Naive thymus-derived CD4-positive, alpha-beta T cell (primary cell): Measurements from ENCODE around the gene SOX6. TPM values are rescaled to one million over a fixed set of nuclear protein-coding genes. Genes with fewer than 3 reads are reported as not detected.
"Not testable (repeated sequence)": the region's sequence is repeated elsewhere in the genome, so short reads cannot be mapped to it uniquely, and the experiment has no call there.

Experiments used
- ATAC-seq: fragments of 150-1000 bp; cut with Tn5 transposase; 2 replicates; pipeline ENCODE4 v1.10.0; 2021; ENCODE audit warnings: mild to moderate bottlenecking, moderate library complexity
- CTCF ChIA-PET: fragments of 350-600 bp; sonication (Branson Sonifier 250); formaldehyde crosslinking; loops from one replicate; lab custom pipeline; 2021; ENCODE audit warnings: antibody characterized with exemption; lab: Charles Lee
- POLR2A ChIA-PET: fragments of 350-600 bp; sonication (Branson Sonifier 250); formaldehyde crosslinking; loops from one replicate; lab custom pipeline; 2021; ENCODE audit warnings: antibody characterized with exemption, inconsistent platforms; lab: Charles Lee
- DNase-seq, 9 donors: peaks; one replicate each; pipeline versions ENCODE4 v3.0.0 to v3.0.0-alpha.2; 2020 to 2022; ENCODE audit warnings: mixed read lengths in 1 of 9
- H3K27ac ChIP-seq: one replicate; pipeline ENCODE4 v1.7.0; 2013; ENCODE audit warnings: mild to moderate bottlenecking, low read depth, low read length, moderate library complexity
- H3K27me3 ChIP-seq, 2 donors: one replicate each; pipeline ENCODE4 v1.7.0; 2013; ENCODE audit warnings: low read length in 2 of 2, mild to moderate bottlenecking in 2 of 2, moderate library complexity in 2 of 2; ENCODE audit not compliant: control insufficient read depth in 2 of 2, insufficient read depth in 2 of 2
- H3K36me3 ChIP-seq, 3 experiments: 1 replicate in 2 of 3; 2 replicates in 1 of 3; pipeline ENCODE4 v1.7.0; 2013; ENCODE audit warnings: low read length in 3 of 3, mild to moderate bottlenecking in 3 of 3, moderate library complexity in 1 of 3; ENCODE audit not compliant: insufficient read depth in 3 of 3, control insufficient read depth in 2 of 3
- H3K4me1 ChIP-seq, 2 donors: one replicate each; pipeline ENCODE4 v1.7.0; 2013; ENCODE audit warnings: low read length in 2 of 2, mild to moderate bottlenecking in 2 of 2, moderate library complexity in 1 of 2; ENCODE audit not compliant: control insufficient read depth in 2 of 2, insufficient read depth in 2 of 2
- H3K4me3 ChIP-seq: 2 replicates; pipeline ENCODE4 v1.7.0; 2013; ENCODE audit warnings: mild to moderate bottlenecking, low read length
- H3K9me3 ChIP-seq, 3 experiments: 1 replicate in 2 of 3; 2 replicates in 1 of 3; pipeline ENCODE4 v1.7.0; 2013; ENCODE audit warnings: low read length in 3 of 3; ENCODE audit not compliant: control insufficient read depth in 2 of 3
- H3K27ac Mint-ChIP-seq, 9 donors: one replicate each; pipeline ENCODE4 v1.8.0; 2020 to 2022; ENCODE audit warnings: mixed read lengths in 9 of 9, mild to moderate bottlenecking in 8 of 9, moderate library complexity in 5 of 9, inconsistent platforms in 2 of 9
- H3K27me3 Mint-ChIP-seq, 5 donors: one replicate each; pipeline ENCODE4 v1.8.0; 2021 to 2022; ENCODE audit warnings: mixed read lengths in 5 of 5, mild to moderate bottlenecking in 1 of 5
- H3K36me3 Mint-ChIP-seq, 5 donors: one replicate each; pipeline ENCODE4 v1.8.0; 2020 to 2022; ENCODE audit warnings: mixed read lengths in 5 of 5, mild to moderate bottlenecking in 3 of 5, inconsistent platforms in 1 of 5
- H3K4me1 Mint-ChIP-seq, 7 donors: one replicate each; pipeline ENCODE4 v1.8.0; 2020 to 2022; ENCODE audit warnings: mixed read lengths in 7 of 7, mild to moderate bottlenecking in 3 of 7, inconsistent platforms in 1 of 7
- H3K4me3 Mint-ChIP-seq, 10 donors: one replicate each; pipeline ENCODE4 v1.8.0; 2020 to 2022; ENCODE audit warnings: mild to moderate bottlenecking in 10 of 10, mixed read lengths in 10 of 10, moderate library complexity in 6 of 10, inconsistent platforms in 2 of 10
- H3K9me3 Mint-ChIP-seq, 11 donors: one replicate each; pipeline ENCODE4 v1.8.0; 2020 to 2022; ENCODE audit warnings: mixed read lengths in 11 of 11, mild to moderate bottlenecking in 4 of 11, inconsistent platforms in 1 of 11, moderate library complexity in 1 of 11
- intact Hi-C, 2 donors: fragments of 100-400 bp; cut with micrococcal nuclease; formaldehyde crosslinking; loops; one replicate each; pipeline ENCODE4 v1.15.1; 2023
- polyA plus RNA-seq, 2 donors: library from polyadenylated mRNA; unstranded; fragments of 300-500 nt; fragmentation: Illumina TruSeq; gene quantifications; one replicate each; pipeline ENCODE4 v1.2.3, GENCODE V29; 2021
- total RNA-seq, 6 experiments: library from RNA in 5 of 6; stranded (reverse) in 5 of 6; gene quantifications; 1 replicate in 5 of 6; 2 replicates in 1 of 6; pipeline ENCODE4 v1.2.3 and lab custom pipeline; 2021 to 2026

Gene SOX6
- total and polyA plus RNA-seq, 7 experiments from 2014 or later, result 0.51 TPM; not detected in 6

DNA sequence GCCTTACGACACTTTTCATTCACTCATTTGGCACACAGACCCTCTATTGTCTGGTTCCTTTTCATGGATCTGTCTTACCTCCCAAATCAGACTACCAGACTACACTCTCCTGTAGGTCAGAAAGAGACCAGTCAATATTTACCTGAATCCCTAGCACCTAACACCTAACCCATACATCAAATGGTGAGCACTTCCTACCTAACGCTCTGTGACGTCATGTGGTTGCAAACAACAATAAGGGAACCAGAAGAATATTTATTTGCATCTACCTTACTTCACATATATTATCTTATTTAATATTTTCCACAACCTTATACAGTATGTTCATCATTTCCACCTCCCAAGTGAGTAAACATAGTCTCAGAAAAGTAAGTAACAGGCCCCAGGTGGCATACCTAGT lies 323.4 kb downstream of the SOX6 start:
- CTCF ChIA-PET, result no interaction called here
- intact Hi-C loops, result no loop called here
- Mint-ChIP-seq H3K4me1 (no peaks in the 10 kb centered on the region), H3K27me3 (no peaks in the 10 kb centered on the region), H3K9me3 (peaks cover 0 to 3% (median 0%) of the 10 kb centered on the region in 11 donors), H3K36me3 (no peaks in the 10 kb centered on the region), H3K27ac (peak overlapping the region in 1 of 9 donors; percentile 5), H3K4me3 (no peak overlapping the region)
- no peaks in the 10 kb centered on the region for H3K36me3 ChIP-seq
- POLR2A ChIA-PET, result no interaction called here
- H3K27ac ChIP-seq, result no peak overlapping the region
- no peaks in the 10 kb centered on the region for H3K27me3 ChIP-seq
- no peaks in the 10 kb centered on the region for H3K4me1 ChIP-seq
- ATAC-seq (no peak), DNase-seq (no peak)
- no peaks in the 10 kb centered on the region for H3K9me3 ChIP-seq
- no peak overlapping the region for H3K4me3 ChIP-seq

DNA sequence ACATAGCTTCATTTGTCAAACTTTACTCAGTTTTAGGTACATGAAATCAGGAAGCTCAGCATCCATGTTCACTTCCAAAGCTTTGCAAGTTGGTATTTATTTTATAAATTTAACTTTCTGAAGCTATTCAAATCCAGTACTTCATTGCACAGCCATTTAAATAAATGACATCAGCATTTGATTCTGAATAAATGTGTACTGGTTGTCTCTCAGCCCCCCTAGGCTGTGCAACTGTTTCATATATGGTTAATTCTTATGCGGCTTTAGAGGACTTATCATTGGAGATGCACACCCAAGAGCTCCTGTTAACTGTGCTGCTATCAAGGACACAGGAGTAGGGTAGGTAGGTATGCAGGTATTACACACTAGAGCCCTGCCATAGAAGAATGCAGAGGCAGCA lies 325.1 kb downstream of the SOX6 start:
- Histone ChIP-seq H3K36me3 (no peaks in the 10 kb centered on the region), H3K27ac (no peak overlapping the region), H3K4me1 (no peaks in the 10 kb centered on the region), H3K9me3 (no peaks in the 10 kb centered on the region), H3K27me3 (no peaks in the 10 kb centered on the region), H3K4me3 (no peak overlapping the region)
- Mint-ChIP-seq H3K36me3 (no peaks in the 10 kb centered on the region), H3K4me3 (no peak overlapping the region), H3K27me3 (no peaks in the 10 kb centered on the region), H3K27ac (no peak overlapping the region), H3K4me1 (no peaks in the 10 kb centered on the region), H3K9me3 (peaks cover 0 to 3% (median 0%) of the 10 kb centered on the region in 11 donors)
- intact Hi-C loops, result no loop called here
- ATAC-seq (no peak), DNase-seq (no peak)
- CTCF ChIA-PET, result no interaction called here
- POLR2A ChIA-PET, result no interaction called here

DNA sequence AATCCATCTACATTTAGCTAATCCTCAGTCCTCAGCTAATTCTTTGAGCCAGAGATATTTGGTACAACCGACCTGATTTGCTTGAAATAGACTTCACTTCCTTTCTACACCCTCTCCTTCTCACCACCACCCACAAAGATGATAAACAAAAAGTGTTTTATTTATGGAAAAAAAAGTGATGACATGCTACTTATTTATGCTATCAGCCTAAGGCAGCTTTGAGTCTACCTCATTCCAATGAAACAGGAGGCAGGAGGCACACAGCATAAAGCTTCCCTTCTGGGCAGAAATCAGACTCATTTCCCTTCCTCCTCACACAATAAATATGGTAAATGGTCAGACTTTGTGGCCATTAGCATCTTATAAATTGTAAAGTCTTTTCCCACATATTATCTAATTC lies 325.7 kb downstream of the SOX6 start:
- intact Hi-C loops, result no loop called here
- Mint-ChIP-seq H3K27me3 (no peaks in the 10 kb centered on the region), H3K36me3 (no peaks in the 10 kb centered on the region), H3K4me3 (no peak overlapping the region), H3K4me1 (no peaks in the 10 kb centered on the region), H3K9me3 (peaks cover 0 to 3% (median 0%) of the 10 kb centered on the region in 11 donors), H3K27ac (no peak overlapping the region)
- no peaks in the 10 kb centered on the region for H3K4me1 ChIP-seq
- no peak overlapping the region for H3K4me3 ChIP-seq
- POLR2A ChIA-PET, result no interaction called here
- DNase-seq (no peak), ATAC-seq (no peak)
- H3K27me3 ChIP-seq, result no peaks in the 10 kb centered on the region
- CTCF ChIA-PET, result no interaction called here
- no peaks in the 10 kb centered on the region for H3K36me3 ChIP-seq
- H3K9me3 ChIP-seq, result no peaks in the 10 kb centered on the region
- H3K27ac ChIP-seq, result no peak overlapping the region

DNA sequence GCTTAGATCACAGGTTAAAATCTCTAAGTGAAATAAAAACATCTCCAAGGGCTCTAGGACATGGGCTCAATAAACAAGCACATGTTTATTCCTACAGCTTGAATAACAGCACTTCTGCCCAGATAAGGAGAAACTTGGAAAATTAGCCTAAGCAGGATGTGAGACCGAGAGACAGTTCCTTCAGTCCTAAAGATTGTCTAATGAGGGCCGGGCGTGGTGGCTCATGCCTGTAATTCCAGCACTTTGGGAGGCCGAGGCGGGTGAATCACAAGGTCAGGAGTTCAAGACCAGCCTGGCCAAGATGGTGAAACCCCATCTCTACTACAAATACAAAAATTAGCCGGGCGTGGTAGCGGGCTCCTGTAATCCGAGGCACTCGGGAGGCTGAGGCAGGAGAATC lies 327.2 kb downstream of the SOX6 start:
- POLR2A ChIA-PET, H3K27ac ChIP-seq, H3K4me3 ChIP-seq, H3K4me1 ChIP-seq, DNase-seq, CTCF ChIA-PET, ATAC-seq, H3K4me3 Mint-ChIP-seq, H3K36me3 Mint-ChIP-seq, H3K9me3 ChIP-seq, H3K9me3 Mint-ChIP-seq, H3K27me3 Mint-ChIP-seq, H3K36me3 ChIP-seq, H3K27ac Mint-ChIP-seq, H3K27me3 ChIP-seq, intact Hi-C loops, H3K4me1 Mint-ChIP-seq: not testable (repeated sequence)

DNA sequence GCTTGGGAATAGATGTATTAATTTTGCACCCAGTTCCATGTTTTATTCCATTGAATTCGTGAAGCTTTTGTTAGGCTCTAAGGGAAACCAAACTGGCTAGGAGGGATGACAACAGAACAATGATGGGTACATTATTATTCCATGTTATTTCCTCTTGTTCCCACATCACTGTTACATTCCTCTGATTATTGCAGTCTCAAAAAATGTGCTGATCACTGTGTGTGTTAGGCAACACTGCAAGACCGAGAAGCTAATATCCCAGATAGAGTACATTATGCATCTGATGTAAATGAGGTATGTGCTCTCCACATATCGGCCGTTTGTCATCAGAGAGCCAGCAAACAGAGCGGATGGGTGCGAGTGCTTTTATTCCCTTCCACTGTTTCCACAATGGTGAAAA lies 327.9 kb downstream of the SOX6 start:
- Histone ChIP-seq H3K27me3 (no peaks in the 10 kb centered on the region), H3K36me3 (no peaks in the 10 kb centered on the region), H3K4me3 (no peak overlapping the region), H3K4me1 (no peaks in the 10 kb centered on the region), H3K9me3 (no peaks in the 10 kb centered on the region), H3K27ac (no peak overlapping the region)
- DNase-seq (no peak), ATAC-seq (no peak)
- ChIA-PET CTCF (no interaction called here), POLR2A (no interaction called here)
- H3K9me3 Mint-ChIP-seq, result peaks cover 0 to 3% (median 0%) of the 10 kb centered on the region in 11 donors
- no peak overlapping the region for H3K4me3 Mint-ChIP-seq
- intact Hi-C loops, result no loop called here
- no peak overlapping the region for H3K27ac Mint-ChIP-seq
- H3K36me3 Mint-ChIP-seq, result no peaks in the 10 kb centered on the region
- H3K27me3 Mint-ChIP-seq, result no peaks in the 10 kb centered on the region
- no peaks in the 10 kb centered on the region for H3K4me1 Mint-ChIP-seq

DNA sequence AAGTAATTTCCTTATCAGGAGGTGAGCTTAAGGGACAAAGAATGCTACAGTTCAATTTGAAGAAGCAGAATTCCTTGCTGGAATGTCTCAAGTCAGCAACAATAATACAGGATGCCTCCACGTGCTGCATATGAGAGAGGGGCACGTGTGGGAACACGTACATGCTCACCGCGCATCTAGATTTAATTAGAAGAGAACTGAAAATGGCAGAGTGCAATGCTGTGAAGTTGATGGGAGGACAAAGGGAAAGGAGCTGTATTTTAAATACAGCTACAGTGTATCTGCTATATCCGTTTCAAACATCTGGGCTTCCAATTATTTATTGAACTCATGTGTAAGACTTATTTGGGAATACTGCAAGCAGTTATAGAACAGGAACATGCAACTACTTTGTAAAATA lies 328.7 kb downstream of the SOX6 start:
- Histone ChIP-seq H3K9me3 (no peaks in the 10 kb centered on the region), H3K4me1 (no peaks in the 10 kb centered on the region), H3K36me3 (no peaks in the 10 kb centered on the region), H3K4me3 (no peak overlapping the region), H3K27me3 (no peaks in the 10 kb centered on the region), H3K27ac (no peak overlapping the region)
- H3K4me1 Mint-ChIP-seq, result no peaks in the 10 kb centered on the region
- peaks cover 0 to 2% (median 0%) of the 10 kb centered on the region in 11 donors for H3K9me3 Mint-ChIP-seq
- ATAC-seq (no peak), DNase-seq (no peak)
- H3K27me3 Mint-ChIP-seq, result no peaks in the 10 kb centered on the region
- H3K4me3 Mint-ChIP-seq, result no peak overlapping the region
- ChIA-PET CTCF (no interaction called here), POLR2A (no interaction called here)
- intact Hi-C loops, result no loop called here
- H3K27ac Mint-ChIP-seq, result no peak overlapping the region
- H3K36me3 Mint-ChIP-seq, result no peaks in the 10 kb centered on the region

DNA sequence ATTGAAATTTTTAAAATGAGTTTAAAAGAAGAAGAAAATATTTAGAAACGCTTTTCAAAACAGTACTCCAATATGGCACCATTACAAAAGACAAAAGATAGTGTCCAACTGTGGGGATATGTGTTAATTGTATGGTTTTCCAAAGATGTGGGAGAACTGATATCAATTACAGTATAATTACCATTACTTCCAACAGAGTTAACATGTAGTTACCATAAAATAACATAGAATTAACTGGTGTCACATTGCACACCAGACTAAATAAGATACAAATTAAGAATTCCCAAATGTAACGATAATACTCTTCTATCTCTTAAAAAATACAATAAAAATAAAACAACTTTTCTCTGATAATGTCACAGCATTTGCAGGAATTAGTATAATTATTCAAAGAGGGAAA lies 329.5 kb downstream of the SOX6 start:
- no peaks in the 10 kb centered on the region for H3K36me3 ChIP-seq
- H3K4me1 ChIP-seq, result no peaks in the 10 kb centered on the region
- Mint-ChIP-seq H3K4me1 (no peaks in the 10 kb centered on the region), H3K27me3 (no peaks in the 10 kb centered on the region), H3K4me3 (no peak overlapping the region), H3K27ac (no peak overlapping the region), H3K36me3 (no peaks in the 10 kb centered on the region), H3K9me3 (peaks cover 0 to 3% (median 0%) of the 10 kb centered on the region in 11 donors)
- intact Hi-C loops, result no loop called here
- ChIA-PET POLR2A (no interaction called here), CTCF (no interaction called here)
- no peak for ATAC-seq
- H3K27ac ChIP-seq, result no peak overlapping the region
- no peak for DNase-seq
- no peaks in the 10 kb centered on the region for H3K9me3 ChIP-seq
- H3K27me3 ChIP-seq, result no peaks in the 10 kb centered on the region
- H3K4me3 ChIP-seq, result no peak overlapping the region
